NCI-H128 (cell line): ENCODE data around the gene TEX2.
A peak's percentile ranks its signal among the peaks of the same experiment; 100 is the strongest.

Experiments used
- DNase-seq: peaks from one replicate; lab custom pipeline; 2025; ENCODE audit not compliant: unreplicated experiment; lab: John Stamatoyannopoulos, UW

TEX2 gene, protein sequence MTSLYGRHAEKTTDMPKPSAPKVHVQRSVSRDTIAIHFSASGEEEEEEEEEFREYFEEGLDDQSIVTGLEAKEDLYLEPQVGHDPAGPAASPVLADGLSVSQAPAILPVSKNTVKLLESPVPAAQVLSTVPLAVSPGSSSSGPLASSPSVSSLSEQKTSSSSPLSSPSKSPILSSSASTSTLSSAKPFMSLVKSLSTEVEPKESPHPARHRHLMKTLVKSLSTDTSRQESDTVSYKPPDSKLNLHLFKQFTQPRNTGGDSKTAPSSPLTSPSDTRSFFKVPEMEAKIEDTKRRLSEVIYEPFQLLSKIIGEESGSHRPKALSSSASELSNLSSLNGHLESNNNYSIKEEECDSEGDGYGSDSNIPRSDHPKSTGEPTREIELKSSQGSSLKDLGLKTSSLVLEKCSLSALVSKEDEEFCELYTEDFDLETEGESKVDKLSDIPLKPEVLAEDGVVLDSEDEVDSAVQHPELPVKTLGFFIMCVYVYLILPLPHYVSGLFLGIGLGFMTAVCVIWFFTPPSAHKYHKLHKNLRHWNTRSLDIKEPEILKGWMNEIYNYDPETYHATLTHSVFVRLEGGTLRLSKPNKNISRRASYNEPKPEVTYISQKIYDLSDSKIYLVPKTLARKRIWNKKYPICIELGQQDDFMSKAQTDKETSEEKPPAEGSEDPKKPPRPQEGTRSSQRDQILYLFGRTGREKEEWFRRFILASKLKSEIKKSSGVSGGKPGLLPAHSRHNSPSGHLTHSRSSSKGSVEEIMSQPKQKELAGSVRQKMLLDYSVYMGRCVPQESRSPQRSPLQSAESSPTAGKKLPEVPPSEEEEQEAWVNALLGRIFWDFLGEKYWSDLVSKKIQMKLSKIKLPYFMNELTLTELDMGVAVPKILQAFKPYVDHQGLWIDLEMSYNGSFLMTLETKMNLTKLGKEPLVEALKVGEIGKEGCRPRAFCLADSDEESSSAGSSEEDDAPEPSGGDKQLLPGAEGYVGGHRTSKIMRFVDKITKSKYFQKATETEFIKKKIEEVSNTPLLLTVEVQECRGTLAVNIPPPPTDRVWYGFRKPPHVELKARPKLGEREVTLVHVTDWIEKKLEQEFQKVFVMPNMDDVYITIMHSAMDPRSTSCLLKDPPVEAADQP

DNA sequence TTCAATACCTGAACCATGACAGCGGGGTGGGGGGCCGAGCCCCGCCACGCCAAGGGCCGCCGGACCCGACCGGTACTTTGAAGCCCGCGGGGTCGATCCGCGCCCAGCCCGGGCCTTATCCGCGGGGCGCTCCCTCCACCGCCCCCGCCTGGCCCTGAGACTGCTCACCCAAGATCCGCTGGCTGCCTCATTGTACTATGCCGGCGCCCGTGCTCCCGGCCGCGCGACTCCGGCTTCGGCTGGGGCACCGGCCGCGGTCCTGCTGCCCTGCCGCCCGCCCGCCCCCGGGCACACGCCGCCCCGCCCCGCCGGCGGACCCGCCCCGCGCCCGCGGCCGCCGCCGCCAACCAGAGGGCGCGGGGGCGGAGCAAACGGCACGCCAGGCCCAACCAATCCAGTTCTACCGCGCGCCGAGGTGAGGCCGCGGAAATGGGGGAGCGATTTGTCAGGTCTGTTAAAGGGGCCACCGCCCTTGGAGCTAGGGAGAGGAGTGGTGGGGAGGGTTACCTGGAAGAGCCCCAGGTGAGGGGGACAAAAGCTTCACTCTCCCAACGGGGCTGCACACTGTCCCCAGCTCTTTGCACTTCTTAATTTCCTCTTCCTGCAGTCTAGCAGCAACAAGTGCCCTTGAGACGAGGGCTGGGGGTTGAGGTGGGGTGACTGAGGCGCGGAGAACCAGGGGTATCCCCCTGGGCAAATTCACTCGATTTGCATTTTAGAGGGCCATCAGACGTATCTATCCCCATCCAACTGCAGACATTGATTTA, at the start of gene TEX2:
TEX2 (minus strand) TSS at position 261 of the 767 bp plus-strand sequence. CDS start 49,043 bp downstream, outside the sequence.
- DNase-seq, result peak; percentile 66

DNA sequence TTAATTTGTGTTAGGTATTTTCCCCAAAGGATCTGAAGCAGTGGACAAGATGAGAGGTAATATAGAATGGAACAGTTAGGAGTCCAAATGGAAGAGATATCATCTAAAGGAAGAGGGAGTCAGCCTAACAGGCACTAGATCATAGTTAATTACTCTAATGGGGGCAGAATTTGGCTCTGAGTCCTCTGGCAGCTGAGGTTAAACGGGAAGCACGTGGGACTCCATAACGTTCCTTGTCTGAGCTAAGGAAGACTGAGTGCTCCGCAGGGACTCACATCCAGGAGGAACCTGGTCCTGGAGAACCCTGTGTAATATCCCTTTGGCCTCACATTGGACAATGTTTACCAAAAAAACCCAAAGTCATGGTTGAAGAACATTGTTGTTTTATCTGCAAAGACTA, 46.6 kb upstream of the TEX2 start:
- no peak for DNase-seq

DNA sequence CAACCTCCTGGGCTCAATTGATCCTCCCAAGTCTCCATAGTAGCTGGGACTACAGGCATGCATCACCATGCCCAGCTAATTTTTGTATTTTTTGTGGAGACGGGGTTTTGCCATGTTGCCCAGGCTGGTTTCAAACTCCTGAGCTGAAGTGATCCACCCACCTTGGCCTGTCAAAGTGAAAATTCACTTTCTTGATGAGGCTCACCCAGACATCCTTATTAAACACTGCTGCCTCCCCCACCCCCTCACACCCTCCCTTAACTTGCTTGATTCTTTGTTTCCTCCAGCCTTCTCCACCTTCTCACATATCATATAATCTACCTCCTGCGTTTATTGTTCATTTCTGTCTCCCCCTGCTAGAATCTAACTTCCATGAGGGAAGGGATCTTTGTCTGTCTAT, 46.0 kb upstream of the TEX2 start:
- no peak for DNase-seq

DNA sequence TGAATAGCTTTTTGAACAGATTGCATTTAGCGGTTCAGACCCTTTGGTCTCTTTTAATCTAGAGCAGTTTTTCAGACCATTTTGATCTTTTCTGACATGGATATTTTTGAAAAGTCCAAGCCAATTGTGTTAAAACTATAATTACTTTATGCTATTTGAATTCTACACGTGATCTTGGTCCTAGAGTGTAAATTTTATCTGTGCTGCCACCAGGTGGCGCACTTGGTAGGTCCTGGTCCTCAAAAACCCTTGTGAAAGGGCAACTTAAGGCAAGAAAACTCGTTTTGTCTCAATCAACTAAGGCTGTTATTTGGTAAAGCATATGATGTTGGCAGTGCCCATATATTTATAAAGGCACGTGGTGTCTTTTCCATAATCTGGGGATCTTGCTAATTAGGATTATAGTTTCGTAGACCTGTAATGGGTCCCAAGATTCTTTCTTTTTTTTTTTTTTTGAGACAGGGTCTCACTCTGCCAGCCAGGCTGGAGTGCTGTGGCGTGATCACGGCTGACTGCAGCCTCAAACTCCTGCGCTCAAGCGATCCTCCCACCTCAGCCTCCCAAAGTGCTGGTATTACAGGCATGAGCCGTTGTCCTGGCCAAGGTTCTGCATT, 43.9 kb upstream of the TEX2 start:
- no peak for DNase-seq

DNA sequence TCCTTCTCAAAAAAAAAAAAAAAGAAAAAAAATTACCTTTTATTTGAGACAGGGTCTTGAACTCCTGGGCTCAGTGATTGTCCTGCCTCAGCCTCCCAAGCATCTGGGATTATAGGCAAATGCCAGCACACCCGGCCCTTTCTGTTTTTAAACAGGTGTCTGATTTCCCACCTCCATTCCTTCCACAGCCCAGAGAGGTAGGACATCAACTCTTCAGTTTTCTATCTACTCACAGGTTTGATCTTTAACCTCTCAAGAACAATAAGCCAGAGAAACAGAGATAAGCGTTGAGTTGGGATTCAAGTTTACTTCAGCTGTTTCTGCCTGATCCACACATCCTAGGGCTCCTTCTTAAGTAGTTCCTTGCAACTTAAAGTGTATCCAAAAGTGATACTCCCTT, 41.5 kb upstream of the TEX2 start:
- no peak for DNase-seq

DNA sequence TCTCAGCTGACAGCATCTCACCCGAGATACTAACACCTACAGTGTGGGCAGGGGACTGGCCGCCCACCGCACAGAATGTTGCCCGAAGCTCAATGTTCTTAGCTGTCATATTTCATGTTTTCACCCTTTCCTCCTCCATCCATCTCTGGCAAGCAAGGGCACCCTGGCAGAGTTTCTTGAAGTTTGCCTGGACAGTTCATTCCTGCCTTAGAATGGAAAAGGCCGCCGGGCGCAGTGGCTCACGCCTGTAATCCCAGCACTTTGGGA, 37.6 kb upstream of the TEX2 start:
- DNase-seq, result no peak

DNA sequence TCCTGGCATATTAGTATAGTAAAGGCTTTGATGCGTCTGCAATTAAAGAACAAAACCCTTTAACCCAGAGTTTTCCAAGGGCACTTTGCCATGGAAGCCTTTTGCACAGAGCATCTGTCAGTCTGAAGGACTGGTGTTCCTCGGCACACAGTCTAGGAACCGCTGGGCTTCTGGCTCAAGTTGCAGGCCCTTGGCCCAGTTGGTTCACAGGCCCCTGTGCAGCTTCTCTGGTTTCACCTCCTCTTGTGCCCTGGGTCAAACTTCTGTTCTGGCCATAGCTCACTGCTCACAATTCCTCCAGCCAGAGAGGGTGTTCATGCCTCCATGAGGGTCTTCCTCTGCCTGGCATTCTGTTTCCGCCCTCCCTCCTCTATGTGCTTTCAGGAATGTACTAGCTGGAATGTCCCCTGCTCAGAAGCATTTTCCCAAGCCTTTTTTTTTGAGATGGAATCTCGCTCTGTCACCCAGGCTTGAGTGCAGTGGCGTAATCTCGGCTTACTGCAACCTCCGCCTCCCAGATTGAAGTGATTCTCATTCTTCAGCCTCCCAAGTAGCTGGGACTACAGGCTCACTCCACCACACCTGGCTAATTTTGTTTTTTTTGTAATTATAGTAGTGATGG, 34.5 kb upstream of the TEX2 start:
- DNase-seq, result no peak

DNA sequence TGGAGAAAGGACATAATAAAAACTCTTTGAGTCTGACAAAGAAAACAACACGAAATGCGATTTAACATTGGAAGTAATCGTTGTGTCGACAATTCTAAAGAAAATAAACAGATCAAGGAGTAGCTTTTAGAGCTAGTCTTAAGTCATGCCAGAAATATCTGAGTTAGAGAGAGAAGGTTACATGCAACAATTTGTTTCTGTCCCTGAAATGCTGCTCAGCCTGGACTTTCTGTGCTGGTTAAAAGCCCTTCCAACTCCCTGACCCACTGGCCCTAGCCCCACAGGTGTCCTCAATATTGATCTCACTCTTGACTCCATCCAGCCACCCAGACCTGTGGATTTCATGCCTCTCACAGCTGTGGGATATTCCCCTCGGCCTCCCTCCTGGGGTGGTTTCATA, 33.2 kb upstream of the TEX2 start:
- no peak for DNase-seq

DNA sequence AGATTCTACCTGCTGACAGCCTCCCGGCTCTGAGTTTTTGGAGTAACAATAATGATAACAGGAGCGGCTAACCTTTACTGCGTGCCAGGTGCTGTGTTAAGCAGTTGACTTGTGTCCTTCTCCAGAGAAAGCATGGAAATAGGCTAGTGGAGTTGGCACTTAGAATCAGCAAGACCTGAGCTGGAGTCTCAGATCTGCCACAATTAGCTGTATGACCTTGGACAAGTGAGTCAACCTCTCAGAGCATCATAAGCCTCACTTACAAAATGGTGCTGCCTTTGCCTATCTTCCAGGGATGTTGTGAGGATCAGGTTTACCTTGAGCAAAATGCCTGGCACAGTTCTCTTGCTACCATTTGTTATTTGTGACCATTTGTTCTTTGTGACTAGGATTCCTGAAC, 32.1 kb upstream of the TEX2 start:
- DNase-seq, result no peak

DNA sequence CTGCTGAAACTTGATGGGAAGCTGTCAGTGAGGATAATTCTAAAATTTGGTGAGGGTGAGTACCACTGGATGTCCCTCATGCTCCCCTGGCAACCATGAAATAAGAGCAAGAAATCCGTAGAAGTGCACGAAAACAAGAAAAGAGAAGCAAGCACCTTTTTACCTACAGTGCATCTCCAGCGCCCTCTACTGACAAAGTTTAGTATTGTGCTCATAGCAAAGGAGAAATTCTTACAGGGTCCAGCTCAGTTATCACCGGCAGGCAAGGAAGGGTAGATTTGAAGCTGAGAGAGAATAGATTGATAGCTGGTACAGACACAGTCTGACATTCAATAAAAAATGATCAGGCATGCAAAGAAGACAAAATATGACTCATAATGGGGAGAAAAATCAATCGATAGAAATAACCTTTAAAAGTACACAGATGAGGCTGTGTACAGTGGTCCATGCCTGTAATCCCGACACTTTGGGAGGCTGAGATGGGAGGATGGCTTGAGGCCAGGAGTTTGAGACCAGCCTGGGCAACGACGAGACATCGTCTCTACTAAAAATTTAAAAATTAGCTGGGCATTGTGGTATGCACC, 28.3 kb upstream of the TEX2 start:
- DNase-seq, result no peak

DNA sequence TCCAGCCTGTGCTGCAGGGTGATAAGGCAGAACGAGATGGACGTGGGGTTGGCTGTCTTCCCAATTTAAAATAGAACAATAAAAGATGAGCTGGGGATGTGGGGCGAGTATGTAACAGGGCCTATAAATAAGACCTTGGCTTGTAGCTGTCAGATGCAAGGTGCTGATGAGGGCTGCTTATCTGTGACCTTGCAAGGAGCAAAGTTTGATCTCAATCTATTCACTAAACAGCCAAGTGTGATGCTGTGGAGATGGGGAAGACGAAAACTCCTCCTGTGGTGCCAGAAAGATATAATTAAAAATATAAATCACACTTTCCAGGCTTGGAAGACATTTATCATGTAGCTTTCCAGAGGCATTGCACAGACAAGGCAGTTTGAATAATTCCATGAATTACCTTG, 26.7 kb upstream of the TEX2 start:
- DNase-seq, result no peak

DNA sequence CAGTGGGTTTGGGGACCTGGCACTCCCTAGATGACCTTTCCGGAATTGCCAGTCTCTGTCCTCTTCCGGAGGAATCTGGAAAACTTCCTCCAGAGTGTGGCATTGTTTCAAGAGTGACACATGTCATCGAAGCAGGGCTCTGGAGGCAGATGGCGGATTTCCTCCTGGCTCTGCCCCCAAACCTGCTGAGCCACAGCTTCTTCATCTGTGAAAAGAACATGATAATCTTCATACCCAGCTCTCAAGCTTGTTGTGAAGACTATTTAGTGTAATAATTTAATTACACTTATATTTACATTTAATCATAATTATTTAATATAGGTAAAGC, 19.7 kb upstream of the TEX2 start:
- no peak for DNase-seq

DNA sequence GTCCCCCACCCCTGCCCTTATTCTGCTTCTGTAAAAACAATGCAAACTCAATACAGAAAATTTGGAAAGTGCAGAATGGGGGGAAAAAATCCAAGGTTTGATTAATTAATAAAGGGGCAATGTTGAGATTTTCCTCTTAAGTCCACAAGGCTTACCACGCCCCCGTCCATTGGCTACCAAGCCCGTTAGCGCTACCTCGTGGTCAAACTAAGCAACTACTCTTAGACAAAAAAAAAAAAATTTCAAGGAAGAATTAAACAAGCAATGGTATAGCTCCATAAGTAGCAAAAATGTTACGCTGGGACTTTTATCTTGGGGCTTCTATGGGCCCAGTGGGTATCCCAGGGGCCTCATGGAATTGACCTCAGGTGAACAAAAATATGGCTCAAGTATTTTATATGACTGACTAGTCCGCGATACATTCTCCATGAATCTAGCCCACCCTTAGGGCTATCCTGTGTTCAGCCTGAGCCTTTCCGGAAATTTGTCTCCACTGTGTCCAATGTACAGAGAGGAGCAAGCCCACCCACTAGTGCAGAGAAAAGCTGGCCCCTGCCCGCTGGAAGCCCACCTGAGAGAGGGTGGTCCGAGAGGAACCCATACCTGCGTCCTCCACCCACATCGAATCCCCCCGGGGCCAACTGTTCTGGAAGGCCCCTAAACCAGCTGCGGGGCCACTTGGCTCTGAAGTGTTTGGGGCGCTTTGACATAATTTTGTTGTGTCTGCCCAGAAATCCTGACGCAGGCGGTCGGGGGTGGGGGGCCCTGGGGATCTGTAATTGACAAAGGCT, 19.1 kb upstream of the TEX2 start:
- DNase-seq, result peak; percentile 22

DNA sequence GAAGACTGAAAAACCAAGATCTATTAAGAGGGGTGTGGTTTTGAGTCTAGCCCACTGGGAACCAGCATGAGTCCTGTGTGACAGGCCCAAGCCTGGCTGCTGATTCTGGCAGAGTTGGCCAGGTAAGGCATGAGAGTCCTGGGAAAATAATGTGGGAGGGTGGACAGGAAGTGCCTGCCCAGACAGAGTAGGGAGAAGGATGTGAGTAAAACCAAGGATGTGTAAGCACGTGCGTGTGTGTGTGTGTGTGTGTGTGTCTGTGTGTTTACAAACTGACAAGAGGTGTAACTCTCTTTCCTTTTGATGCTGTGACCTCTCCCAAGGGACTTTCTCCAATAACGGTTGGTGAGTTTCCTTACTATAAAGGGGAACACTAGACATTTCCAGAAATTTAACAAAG, 15.6 kb upstream of the TEX2 start:
- no peak for DNase-seq

DNA sequence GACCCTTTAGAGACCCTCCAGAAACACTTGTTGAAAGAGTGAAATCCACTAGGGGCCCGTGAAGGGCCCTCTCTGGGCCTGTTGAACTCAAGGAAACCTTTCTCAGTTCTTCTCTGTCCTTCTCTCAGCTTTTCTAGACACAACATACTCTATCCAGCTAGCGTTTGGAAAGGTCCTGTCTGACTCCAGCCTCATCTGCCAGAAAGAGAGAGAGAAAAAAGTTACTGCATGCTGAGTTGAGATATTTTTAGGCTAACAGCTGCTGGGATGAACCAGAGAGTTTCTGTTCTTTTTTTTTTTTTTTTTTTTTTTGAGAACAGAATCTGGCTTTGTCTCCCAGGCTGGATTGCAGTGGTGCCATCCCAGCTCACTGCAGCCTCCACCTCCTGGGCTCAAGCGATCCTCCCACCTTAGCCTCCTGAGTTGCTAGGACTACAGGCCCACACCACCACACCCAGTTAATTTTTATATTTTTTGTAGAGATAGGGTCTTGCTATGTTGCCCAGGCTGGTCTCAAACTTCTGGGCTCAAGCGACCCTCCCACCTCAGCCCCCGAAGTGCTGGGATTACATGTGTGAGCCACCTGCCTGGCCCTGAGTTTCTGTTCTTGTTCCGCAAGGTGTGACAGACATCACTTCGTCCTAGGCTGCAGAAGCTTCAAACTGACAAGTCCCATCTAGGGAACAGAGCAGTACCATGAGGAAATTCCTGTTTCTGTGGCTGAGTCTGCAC, 14.9 kb upstream of the TEX2 start:
- DNase-seq, result no peak

DNA sequence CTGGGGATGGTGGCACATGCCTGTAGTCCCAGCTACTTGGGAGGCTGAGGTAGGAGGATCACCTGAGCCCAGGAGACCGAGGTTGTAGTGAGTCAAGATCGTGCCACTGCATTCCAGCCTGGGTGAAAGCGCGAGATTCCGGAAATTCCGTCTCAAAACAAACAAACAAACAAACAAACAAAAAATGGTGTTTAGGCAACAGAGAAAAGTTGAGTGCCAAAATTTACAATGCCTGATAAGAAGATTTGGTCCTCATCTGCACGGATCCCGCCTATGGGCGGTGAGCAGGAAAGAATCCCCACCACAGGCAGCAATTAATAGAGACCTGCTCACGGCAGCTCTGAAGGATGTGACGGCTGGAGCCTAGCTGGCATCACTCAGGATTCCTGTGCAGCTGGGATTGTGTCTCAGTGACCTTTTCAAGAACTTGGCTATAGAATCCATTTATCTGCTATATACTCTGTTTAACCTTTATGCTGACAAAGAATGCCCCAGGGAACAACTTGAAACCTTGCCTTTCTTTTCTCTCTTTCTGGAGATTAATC, 14.0 kb upstream of the TEX2 start:
- no peak for DNase-seq

DNA sequence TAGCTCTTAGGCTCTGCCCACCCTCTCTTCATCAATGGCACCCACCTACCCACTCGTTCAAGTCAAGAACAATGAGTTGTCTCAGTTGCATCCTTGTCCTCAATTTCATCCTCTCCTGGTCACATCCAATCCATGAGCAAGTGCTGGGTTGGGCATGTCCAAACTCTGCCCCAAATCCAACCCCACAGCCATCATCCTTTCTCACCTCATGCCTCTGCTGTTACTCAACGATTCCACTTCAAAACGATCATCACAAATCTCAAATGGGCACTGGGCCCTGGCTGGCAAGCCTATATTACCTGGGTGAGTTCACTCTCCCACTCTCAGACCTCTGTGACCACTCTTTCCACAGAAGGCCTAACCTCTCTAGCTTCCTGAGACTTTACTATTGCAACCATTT, 12.0 kb upstream of the TEX2 start:
- DNase-seq, result no peak

DNA sequence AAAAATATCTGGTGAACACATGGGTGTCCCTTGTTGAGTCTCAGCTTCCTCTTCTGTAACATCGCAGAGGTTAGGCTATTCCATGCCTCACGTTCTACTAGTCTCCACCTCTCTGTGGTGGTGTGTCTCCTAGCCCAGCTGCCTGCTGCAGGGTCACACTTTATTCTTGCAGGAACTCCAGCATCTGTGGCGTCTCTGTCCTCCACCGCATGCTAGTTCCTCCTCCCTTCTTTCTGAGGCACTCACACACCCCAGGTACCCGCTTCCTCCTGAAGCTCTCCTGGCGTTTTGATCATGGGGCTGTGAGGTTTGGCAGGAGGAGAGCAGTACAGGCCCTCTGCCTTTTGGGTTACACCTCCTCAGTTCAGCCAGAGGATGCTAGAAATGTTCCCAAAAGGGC, 9.9 kb upstream of the TEX2 start:
- no peak for DNase-seq
